ENCODE measurements around the gene PHF2.
A peak's percentile ranks its signal among the peaks of the same experiment; 100 is the strongest.
"Not testable (repeated sequence)": the region's sequence is repeated elsewhere in the genome, so short reads cannot be mapped to it uniquely, and the experiment has no call there.

PHF2 gene

DNA sequence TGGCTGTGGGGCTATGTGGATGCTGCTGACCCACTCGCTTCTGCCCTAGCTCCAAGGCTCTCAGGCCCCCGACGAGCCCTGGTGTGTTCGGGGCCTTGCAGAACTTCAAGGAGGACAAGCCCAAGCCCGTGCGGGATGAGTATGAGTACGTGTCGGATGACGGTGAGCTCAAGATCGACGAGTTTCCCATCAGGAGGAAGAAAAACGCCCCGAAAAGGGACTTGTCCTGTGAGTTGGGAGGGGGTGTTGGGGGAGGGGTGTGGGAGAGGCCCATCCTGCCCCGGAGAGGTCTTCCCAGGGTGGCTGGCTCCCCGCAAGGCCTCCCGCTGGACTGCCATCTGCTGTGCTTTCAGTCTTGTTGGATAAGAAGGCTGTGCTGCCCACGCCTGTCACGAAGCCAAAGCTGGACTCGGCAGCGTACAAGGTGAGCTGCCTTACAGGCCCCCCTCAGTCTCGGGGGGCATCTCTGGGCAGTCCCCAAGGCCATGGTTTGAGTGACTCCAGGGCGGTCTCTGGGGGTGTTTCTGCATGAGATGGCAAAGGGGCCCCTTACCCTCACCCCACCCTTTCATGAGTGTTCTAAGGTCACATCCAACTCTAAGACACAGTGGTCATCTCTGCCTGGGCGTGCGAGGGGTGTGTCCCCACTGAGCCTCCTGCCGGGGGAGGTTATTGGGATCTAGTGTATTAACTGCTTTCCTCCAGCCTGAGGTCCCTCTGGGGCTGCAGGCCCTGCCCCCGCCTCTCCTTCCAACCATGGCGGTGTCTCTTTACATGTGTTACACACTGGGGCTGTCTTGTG, 89.5 kb downstream of the PHF2 start:
- no peak for DNase-seq (ENCODE audit: low spot score)

DNA sequence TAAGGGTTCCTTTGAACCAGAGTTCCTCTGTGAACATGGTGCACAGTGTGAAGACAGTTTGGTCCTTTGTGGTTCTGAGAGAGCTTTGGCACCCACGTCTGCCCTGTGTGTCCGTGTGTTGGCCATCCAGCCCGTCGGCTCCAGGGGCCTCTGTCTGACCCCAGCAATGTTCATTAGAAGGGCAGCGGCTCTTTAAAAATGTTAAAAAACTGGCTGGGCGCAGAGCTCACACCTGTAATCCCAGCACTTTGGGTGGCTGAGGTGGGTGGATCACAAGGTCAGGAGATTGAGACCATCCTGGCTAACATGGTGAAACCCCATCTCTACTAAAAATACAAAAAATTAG, 90.0 kb downstream of the PHF2 start:
- not testable (repeated sequence) for DNase-seq (ENCODE audit: low spot score)

DNA sequence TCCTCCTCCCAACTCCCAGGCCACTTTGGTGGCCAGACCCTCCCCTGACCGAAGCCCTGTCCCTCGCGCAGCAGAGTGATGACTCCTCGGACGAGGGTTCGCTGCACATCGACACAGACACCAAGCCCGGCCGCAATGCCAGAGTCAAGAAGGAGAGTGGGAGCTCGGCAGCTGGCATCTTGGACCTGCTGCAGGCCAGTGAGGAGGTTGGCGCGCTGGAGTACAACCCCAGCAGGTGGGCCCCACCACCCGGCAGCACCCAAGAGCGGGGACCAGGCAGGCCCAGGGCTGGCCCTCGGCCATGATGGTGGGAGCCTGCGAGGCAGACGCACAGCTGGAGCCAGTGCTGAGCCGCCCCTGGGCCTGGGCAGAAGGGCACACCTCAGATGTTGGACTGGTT, 90.6 kb downstream of the PHF2 start:
- no peak for DNase-seq (ENCODE audit: low spot score)

DNA sequence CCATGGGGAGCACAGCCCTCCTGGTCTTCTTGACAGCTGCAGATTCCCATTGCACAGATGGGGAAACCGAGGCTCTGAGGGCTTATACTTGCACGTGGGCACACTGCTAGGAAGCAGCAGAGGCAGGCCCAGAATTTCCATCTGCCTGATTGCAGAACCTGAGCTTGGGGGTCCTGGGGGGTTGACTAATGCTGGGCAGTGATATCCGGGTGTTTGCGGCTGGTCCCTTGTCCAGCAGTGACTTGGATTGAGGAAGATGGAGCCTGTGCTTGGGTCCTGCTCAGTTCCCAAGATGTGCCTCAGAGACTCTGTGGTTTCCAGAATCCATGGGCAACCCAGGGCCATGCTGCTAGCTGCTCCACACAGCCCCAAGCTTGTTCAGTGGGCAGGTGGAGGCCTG, 91.2 kb downstream of the PHF2 start:
- DNase-seq (ENCODE audit: low spot score) = no peak

DNA sequence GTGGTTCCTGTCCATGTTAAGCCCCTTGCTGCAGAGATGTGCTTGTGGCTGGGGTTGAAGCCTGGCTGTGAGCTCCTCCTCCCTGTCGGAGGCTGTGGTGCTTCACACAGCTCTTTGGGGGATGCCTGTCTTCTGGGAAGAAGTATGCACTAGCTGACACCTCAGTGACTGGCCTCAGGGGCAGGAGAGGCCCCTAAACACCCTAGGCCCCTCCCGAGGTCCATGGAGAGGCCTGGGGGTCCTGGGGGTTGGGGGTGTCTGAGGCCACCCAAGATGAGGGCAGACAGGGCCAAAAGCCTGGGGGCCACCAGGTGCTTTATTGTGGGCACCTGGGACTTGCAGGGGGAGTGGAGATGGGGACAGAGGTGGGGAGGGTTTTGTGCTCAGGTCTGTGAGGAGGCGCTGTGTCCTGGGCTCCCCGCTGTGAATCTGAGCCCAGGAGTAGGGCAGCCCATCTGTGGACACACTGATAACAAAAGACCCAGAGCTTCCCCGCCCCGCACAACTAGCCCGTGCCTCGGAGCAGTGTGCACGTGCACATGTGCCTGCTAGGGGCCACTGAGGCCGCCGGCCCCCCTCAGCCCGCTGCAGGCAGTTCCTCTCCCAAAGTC, 92.0 kb downstream of the PHF2 start:
- no peak for DNase-seq (ENCODE audit: low spot score)

DNA sequence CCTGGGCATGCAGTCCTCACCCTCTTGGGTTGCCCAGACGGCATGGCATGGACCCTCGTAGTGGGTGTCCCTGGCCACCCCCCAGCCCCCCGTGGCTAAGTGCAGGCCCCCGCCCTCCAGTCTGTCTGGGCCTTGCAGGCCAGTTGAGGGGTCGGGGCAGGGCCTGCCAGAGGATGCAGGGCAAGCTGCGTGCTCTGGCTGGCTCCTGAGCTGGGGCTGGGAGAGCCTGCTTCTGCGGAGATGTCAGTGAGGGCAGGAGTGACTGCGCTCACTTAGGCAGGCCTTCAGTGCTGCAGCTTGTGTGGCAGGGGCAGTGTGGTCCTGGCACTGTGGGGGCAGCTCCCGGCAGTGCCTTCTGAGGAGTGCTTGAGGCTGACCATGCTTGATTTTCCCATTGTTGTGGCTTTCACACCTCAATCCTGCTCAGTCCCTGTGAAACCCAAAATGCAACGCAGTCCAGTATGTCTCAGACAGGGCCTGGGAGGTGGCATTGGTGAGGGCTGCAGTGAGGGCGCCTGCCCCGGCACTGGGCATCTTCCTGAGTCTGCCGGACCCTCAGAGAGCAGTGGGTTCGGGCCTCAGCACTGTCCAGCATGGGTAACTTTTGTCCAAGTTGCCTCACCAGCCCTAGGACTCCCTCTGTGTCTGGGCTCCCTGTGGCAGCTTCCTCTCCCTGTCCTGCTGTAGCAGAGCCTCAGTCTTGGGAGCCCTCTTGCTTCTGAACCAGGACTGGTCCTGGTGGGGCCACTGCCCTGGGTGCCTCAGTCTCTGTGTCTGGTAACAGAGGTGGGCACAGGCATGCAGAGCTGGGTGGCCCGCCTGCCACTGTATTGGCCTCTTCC, 93.0 kb downstream of the PHF2 start:
- DNase-seq (ENCODE audit: low spot score) = no peak

DNA sequence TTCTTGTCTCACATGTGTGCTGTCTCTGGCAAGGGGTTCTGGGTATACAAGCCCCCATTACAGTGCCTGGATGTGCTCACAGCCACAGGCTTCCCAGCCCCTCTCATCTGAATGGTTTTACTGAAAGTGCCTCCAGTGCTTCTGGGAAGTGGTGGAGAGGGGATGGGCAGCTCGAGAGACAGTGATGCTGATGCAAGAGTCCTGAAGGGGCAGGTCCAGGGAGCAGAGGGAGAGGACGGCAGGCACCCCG, 93.5 kb downstream of the PHF2 start:
- DNase-seq (ENCODE audit: low spot score) = no peak

DNA sequence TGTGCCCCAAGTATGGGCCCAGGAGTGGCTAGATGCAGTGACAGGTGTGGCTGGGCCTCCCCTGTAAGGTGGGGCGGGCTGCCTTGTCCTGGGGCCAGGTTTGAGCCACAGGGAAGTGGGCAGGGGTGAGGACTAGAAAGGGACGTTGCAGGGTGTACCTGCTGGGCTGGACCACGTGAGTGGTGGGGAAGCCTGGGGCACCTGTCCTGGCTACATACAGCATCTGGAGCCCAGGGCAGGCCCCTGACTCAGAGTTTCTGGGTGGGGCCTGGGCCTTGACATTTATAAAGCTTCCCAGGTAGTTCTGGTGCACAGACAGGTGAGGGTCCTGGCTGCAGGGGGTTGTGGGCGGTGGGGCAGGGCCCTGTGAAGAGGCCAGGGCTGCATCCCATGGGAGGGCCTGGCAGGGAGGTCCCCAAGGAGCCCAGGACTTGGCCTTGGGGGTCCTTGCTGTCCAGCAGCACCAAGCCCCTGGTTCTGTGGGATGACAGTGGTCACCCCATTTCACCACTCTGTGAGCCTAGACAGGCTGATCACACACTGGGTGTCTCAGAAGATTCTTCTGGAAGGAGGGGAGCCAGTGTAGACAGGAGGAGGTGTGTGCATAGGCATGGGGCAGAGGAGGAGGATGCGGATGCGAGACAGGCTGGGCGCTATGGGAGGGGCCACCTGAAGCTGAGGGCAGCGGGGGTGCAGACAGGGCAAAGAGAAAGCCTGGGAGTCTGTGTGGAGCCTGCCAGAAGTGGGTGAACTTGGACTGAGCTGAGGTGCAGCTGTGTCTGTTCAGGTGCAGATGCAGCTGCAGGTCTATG, 94.0 kb downstream of the PHF2 start:
- peak; percentile 63 for DNase-seq (ENCODE audit: low spot score)

DNA sequence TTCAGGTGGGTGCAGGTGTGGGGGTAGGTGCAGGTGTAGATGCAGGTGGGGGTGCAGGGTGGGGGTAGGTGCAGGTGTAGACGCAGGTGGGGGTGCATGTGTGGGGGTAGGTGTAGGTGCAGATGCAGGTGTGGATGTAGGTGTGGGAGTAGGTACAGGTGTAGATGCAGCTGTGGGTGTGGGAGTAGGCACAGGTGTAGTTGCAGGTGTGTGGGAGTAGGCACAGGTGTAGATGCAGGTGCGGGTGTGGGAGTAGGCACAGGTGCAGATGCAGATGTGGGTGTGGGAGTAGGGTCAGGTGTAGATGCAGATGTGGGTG, 94.6 kb downstream of the PHF2 start:
- no peak for DNase-seq (ENCODE audit: low spot score)

DNA sequence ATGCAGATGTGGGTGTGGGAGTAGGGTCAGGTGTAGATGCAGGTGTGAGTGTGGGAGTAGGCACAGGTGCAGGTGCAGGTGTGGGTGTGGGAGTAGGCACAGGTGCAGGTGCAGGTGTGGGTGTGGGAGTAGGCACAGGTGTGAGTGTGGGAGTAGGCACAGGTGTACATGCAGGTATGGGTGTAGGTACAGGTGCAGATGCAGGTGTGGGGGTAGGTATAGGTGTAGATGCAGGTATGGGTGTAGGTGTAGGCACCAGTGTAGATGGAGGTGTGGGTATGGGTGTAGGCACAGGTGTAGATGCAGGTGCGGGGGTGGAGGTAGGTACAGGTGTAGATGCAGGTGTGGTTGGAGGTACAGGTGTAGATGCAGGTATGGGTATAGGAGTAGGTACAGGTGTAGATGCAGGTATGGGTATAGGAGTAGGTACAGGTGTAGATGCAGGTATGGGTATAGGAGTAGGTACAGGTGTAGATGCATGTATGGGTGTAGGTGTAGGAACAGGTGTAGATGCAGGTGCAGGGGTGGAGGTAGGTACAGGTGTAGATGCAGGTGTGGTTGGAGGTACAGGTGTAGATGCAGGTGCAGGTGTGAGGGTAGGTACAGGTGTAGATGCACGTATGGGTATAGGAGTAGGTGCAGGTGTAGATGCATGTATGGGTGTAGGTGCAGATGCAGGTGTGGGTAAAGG, 96.1 kb downstream of the PHF2 start:
- DNase-seq (ENCODE audit: low spot score) = not testable (repeated sequence)

DNA sequence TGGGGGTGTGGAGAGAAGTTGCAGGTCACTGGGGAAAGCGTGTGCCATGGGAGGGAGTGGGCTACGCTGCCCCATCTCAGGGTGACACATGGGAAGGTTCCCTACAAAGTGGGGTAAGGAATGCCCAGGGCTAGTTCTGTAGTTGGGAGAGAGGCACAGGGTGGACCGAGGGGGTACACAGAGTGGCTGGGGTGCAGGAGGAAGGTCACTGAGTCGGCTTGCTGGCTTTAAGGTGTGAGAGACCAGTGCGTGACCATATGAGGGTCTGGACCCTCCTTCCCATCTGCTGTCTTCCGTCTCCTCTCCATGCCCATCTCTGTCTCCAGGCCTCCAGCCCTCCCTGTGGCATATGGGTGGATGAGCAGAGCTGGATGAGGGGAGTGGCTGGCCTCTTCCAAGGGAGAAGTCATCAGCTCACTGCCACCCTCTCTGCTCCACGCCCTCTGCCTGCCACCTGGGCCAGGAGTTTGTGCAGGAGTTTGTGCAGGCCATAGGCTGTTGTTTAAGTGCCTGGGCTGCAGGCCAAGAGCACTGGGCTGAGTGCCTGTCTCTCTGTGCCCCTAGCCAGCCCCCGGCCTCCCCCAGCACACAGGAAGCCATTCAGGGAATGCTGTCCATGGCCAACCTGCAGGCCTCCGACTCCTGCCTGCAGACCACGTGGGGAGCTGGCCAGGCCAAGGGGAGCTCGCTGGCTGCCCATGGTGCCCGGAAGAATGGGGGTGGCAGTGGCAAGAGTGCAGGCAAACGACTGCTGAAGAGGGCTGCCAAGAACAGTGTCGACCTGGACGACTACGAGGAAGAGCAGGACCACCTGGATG, 96.8 kb downstream of the PHF2 start:
- peak; percentile 58 for DNase-seq (ENCODE audit: low spot score)

DNA sequence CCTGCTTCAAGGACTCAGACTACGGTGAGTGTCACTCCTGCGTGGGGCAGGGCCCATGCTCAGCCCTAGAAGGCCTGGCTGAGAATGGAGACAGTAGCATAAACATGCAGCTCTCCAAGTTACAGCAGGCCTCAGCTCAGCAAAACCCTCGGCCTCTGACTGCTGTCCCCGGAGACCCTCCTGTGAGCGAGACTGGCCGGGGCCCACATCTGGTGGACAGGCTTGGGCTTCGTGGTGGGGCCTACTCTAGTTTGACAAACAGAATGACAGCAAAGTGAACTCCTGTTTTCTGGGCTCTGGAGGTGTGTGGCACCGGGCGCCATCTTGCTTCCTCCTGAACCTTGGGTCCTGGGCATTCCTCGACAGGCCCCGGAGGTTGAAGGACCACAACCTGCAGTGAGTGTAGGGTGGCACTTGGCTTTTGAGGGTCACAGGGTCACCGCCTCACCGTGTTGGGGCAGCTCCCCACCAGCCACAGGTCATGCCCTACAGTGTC, 97.5 kb downstream of the PHF2 start:
- no peak for DNase-seq (ENCODE audit: low spot score)

DNA sequence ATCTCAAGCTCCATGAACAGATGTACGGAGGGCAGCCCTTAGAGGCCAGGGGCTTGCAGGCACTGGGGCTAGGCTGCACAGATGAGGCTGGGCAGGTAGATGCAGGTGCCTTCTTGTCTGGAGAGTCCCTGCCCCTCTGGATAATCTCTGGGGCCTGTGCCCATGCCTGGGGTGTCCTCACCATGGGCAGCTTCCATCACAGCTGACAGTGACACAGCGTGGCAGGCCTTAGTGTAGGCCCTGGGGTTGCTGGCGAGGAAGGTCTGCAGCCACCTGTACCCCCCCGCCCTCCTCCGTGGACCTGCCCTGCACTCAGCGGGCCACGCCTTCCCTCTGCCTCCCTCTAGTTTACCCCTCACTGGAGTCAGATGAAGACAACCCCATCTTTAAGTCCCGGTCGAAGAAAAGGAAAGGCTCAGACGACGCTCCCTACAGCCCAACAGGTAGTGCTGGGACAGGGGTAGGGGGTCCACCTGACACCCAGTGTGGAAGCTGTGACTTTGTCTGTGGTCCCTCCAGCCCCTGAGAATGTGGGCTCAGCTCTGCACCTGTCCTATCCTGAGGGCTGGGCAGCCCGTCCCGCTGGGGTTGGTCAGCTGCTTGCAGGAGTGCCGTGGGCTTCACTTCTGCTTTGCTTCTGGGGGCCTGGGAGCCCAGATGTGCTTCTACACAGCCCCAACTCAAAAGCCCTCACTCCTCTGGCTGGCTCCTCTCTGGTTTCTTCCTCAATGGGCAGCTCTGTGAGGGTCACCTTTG, 98.4 kb downstream of the PHF2 start:
- no peak for DNase-seq (ENCODE audit: low spot score)

DNA sequence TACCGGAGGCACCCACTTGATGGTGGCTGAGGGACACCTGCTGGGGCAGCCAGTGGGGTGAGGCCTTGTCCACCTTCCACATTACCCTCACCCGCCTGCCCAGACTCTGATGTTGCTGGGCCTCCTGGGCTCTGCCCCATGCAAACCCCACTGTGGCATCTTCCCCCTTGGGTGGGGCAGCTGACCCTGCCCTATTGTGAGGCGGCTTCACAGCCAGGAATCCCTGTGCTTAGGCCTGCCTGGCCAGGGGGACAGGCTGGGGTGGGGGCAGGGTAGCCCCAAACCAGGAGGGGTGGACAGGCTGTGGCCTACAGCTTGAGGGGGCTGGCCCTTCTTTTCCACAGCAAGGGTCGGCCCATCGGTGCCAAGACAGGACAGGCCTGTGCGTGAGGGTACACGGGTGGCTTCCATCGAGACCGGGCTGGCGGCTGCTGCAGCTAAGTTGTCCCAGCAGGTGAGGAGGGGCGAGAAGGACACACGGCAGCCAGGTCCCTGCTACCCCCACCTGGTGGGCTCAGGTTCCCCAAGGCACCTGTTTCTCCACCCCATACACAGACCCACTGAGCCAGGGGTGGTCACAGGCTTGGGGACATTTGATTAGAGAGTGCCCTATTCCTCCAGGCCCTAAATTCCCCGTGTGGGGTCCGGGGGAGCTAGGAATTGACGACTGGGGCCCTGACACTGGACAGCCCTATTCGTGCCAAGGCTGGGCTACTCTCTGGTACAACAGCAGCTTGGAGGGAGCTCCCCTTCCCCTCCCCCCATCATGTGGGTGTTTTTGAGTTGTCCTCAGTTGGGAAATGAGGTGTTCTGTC, 99.2 kb downstream of the PHF2 start:
- no peak for DNase-seq (ENCODE audit: low spot score)

DNA sequence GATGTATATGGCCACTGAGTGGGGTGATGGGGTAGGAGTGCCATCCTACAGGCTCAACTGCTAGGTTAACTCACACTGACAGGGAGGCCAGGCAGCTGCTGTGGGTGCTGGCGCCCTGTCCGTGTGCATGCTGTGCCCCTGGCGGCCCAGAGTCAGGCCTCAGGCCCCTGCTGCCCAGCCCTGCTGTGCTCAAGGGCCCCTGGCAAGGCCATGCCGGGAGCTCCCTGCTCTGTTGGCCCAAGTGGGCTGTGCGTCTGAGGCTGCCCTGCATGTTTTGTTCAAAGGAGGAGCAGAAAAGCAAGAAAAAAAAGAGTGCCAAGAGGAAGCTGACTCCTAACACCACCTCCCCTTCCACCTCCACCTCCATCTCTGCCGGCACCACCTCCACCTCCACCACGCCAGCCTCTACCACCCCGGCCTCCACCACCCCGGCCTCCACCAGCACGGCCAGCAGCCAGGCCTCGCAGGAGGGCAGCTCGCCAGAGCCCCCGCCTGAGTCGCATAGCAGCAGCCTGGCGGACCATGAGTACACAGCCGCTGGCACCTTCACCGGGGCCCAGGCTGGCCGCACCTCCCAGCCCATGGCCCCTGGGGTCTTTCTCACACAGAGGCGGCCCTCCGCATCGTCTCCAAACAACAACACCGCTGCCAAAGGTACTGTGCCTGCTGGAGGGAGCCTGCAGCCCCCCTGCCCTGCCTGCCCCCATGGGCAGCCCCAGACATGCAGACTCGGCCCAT, 100.1 kb downstream of the PHF2 start:
- DNase-seq (ENCODE audit: low spot score) = no peak

DNA sequence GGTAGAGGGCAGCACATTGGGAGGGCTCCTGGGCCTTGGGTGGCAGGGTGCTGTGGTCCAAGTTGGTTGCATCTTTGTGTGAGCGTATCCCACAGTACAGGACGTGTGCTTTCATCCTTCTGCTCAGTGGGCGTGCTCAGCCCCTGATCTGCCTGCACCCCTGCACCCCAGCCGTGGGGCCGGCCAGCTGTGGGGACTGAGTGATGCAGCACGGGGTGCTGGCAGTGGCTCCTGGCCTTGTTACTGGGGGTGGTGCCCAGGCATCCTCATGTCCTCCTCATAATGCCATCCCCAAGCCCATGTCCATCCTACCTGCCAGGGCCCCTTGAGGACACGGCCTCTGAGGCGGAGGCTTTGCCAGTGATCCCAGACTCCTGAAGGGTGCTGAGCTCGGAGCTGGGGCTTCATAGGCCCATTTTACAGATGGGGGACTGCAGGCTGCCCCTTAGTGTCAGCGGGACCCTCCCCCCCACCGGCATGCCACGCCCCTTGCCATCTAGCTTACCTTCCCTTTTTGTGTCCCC, 100.7 kb downstream of the PHF2 start:
- no peak for DNase-seq (ENCODE audit: low spot score)

DNA sequence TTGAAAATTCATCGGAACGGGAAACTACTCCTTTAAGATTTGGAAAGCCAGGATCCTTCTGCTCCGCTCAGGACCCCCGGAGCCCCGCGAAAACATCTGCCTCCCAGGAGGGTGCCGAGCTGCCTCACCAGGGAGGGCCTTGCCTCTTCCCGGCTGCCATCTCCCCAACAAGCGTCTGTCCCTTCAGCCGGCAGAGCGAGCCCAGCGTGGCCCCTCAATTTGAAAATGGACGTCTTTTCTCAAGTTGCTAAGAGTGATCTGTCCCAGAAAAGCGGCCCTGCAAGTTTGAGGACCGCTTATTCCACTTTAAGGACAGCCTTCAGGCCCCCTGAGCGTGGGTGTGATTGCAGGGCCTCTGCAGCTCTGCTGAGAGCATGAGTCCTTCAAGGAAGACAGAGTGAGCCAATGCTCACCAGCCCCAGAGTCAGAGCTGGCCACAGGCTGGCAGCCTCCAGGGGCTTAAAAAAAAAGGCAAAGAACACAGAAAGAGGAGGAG, 101.3 kb downstream of the PHF2 start:
- no peak for DNase-seq (ENCODE audit: low spot score)
